K562 (cell line): ENCODE measurements around the gene GEMIN4. TPM values are rescaled to one million over a fixed set of nuclear protein-coding genes. Genes with fewer than 3 reads are reported as not detected.

Source experiments
- ATAC-seq: fragments of 200-7000 bp; cut with Tn5 transposase; 3 replicates; pipeline ENCODE4 v1.9.1; 2020; ENCODE audit warnings: moderate library complexity
- BruUV-seq: library from RNA; stranded (reverse); fragments of 400-500 nt; replicated peaks from 2 replicates; lab custom pipeline; 2021; lab: Mats Ljungman, UMichigan
- CTCF ChIA-PET: fragments of 300-600 bp; formaldehyde crosslinking; extraction: SDS; loops from one replicate; lab custom pipeline; 2021; ENCODE audit warnings: low intra/inter-chr PET ratio; lab: Yijun Ruan, JAX
- POLR2A ChIA-PET: fragments of 300-600, 350-650 bp; sonication (Branson Sonifier 250); formaldehyde crosslinking; extraction: SDS; loops from one replicate; lab custom pipeline; 2021; ENCODE audit warnings: antibody characterized with exemption, inconsistent platforms; lab: Yijun Ruan, JAX
- DNase-seq, 4 experiments: peaks; one replicate each; pipeline versions ENCODE4 v3.0.0 to v3.0.0-alpha.2; 2011 to 2018; ENCODE audit warnings: low spot score in 3 of 4, mixed read lengths in 3 of 4; ENCODE audit errors: extremely low read depth in 1 of 4
- FAIRE-seq: peaks from 2 replicates; lab custom pipeline; 2011; peaks lifted over from hg19 to GRCh38; lab: Jason Lieb, UNC
- H2AFZ ChIP-seq: 2 replicates; pipeline ENCODE4 v1.6.0; 2011; ENCODE audit warnings: low read depth, low read length, control low read depth, inconsistent platforms
- H3K27ac ChIP-seq: fragments of 200-600 bp; 3 replicates; pipeline ENCODE4 v1.8.0; 2011; ENCODE audit warnings: low read depth, mild to moderate bottlenecking, control low read depth, inconsistent platforms, low read length, moderate library complexity, mixed read lengths; ENCODE audit errors: extremely low read depth
- H3K27me3 ChIP-seq, 2 experiments: fragments of 300-600 bp in 1 of 2; 2 replicates in 1 of 2; 3 replicates in 1 of 2; pipeline versions ENCODE4 v1.6.0 to v1.8.0; 2011; ENCODE audit warnings: inconsistent platforms in 2 of 2, low read length in 2 of 2, mild to moderate bottlenecking in 1 of 2, mixed read lengths in 1 of 2, moderate library complexity in 1 of 2; ENCODE audit not compliant: control insufficient read depth in 2 of 2, insufficient read depth in 2 of 2
- H3K36me3 ChIP-seq: fragments of 300-600 bp; 3 replicates; pipeline ENCODE4 v1.8.0; 2011; ENCODE audit warnings: mild to moderate bottlenecking, low read length, inconsistent platforms; ENCODE audit not compliant: control insufficient read depth, insufficient read depth
- H3K4me1 ChIP-seq, 2 experiments: fragments of 200-600 bp in 1 of 2; replicated peaks in 1 of 2; 2 replicates in 1 of 2; 3 replicates in 1 of 2; pipeline versions ENCODE4 v1.5.1 to v1.8.0; 2011; ENCODE audit warnings: inconsistent platforms in 2 of 2, low read length in 2 of 2, mild to moderate bottlenecking in 1 of 2, mixed read lengths in 1 of 2, moderate library complexity in 1 of 2; ENCODE audit not compliant: control insufficient read depth in 2 of 2, insufficient read depth in 2 of 2
- H3K4me2 ChIP-seq: 2 replicates; pipeline ENCODE4 v1.6.1; 2011; ENCODE audit warnings: low read length, control low read depth, inconsistent platforms, mixed read lengths; ENCODE audit not compliant: insufficient read depth
- H3K4me3 ChIP-seq: fragments of 200-600 bp; sonication (generic), shearing (Covaris generic); 2 replicates; pipeline ENCODE4 v1.5.1; 2016; ENCODE audit warnings: control low read depth, inconsistent platforms
- H3K79me2 ChIP-seq: fragments of 200-600 bp; 3 replicates; pipeline ENCODE4 v1.8.0; 2011; ENCODE audit warnings: low read length, inconsistent platforms; ENCODE audit not compliant: control insufficient read depth, insufficient read depth
- H3K9ac ChIP-seq, 2 experiments: 2 replicates each; pipeline versions ENCODE4 v1.6.0 to v1.6.1; 2011; ENCODE audit warnings: low read depth in 2 of 2, low read length in 2 of 2, control low read depth in 1 of 2, inconsistent platforms in 1 of 2, mild to moderate bottlenecking in 1 of 2, mixed read lengths in 1 of 2; ENCODE audit not compliant: insufficient read depth in 1 of 2
- H3K9me1 ChIP-seq: one replicate; pipeline ENCODE4 v1.6.0; 2011; ENCODE audit warnings: inconsistent platforms, mild to moderate bottlenecking, low read length, moderate library complexity; ENCODE audit not compliant: control insufficient read depth, insufficient read depth
- H3K9me3 ChIP-seq: replicated peaks from 2 replicates; pipeline ENCODE4 v1.5.1; 2011; ENCODE audit warnings: low read depth, low read length, inconsistent platforms; ENCODE audit not compliant: control insufficient read depth, insufficient read depth
- H4K20me1 ChIP-seq: replicated peaks from 2 replicates; pipeline ENCODE4 v1.6.1; 2011; ENCODE audit warnings: low read length, inconsistent platforms, mixed read lengths; ENCODE audit not compliant: control insufficient read depth, insufficient read depth
- BHLHE40 ChIP-seq: IDR thresholded peaks from 2 replicates; pipeline ENCODE4 v1.6.1; 2011; ENCODE audit warnings: low read length, improper control_type of control experiment
- GTF2F1 ChIP-seq: IDR thresholded peaks from 2 replicates; pipeline ENCODE4 v1.6.1; 2011; ENCODE audit warnings: low read depth, low read length, improper control_type of control experiment
- KAT2B ChIP-seq: IDR thresholded peaks from one replicate; pipeline ENCODE4 v1.6.1; 2012; ENCODE audit warnings: low read depth, mild to moderate bottlenecking, control low read depth, inconsistent platforms, low read length, moderate library complexity
- KDM5B ChIP-seq: fragments of 200-600 bp; sonication (generic); IDR thresholded peaks from 2 replicates; pipeline ENCODE4 v1.6.1; 2012; ENCODE audit warnings: low read depth, mild to moderate bottlenecking, moderate library complexity, low read length, control low read depth, inconsistent platforms; ENCODE audit not compliant: insufficient replicate concordance
- NBN ChIP-seq: fragments of 450-650 bp; IDR thresholded peaks from 2 replicates; pipeline ENCODE4 v1.6.1; 2016; ENCODE audit warnings: low read depth, mild to moderate bottlenecking
- RFX1 ChIP-seq: fragments of 450-650 bp; IDR thresholded peaks from 2 replicates; pipeline ENCODE4 v1.6.1; 2016; ENCODE audit warnings: mild to moderate bottlenecking, moderate library complexity
- SOX6 ChIP-seq: fragments of 450-650 bp; IDR thresholded peaks from 2 replicates; pipeline ENCODE4 v1.6.1; 2014; ENCODE audit warnings: mild to moderate bottlenecking
- SRSF9 ChIP-seq: fragments of 200-400 bp; formaldehyde crosslinking; IDR thresholded peaks from 2 replicates; pipeline ENCODE4 v1.6.1; 2017; ENCODE audit warnings: low read depth, low read length, borderline replicate concordance
- ZNF3 ChIP-seq: fragments of 250-450 bp; sonication (Bioruptor Pico); IDR thresholded peaks from 2 replicates; pipeline ENCODE4 v1.5.0; 2021; ENCODE audit warnings: mild to moderate bottlenecking, moderate library complexity
- WGBS: fragments of 100-300 bp; shearing (Covaris generic); methylation state at CpG from one replicate; pipeline ENCODE4 v1.1.6; 2016; ENCODE audit warnings: low coverage, mixed read lengths; ENCODE audit not compliant: insufficient coverage; ENCODE audit errors: missing lambda C conversion rate; 5-methylcytosine and 5-hydroxymethylcytosine counted together
- in situ Hi-C: fragments of 300-500 bp; cut with MboI; formaldehyde crosslinking; loops from 4 replicates; pipeline ENCODE4 v1.15.0; 2018; ENCODE audit warnings: inconsistent platforms, mixed read lengths
- intact Hi-C: fragments of 100-400 bp; cut with micrococcal nuclease; formaldehyde crosslinking; loops from 2 replicates; pipeline ENCODE4 v1.14.2; 2022
- polyA plus RNA-seq, 8 experiments: library from polyadenylated mRNA; depleted of rRNA in 4 of 8; stranded (reverse) in 5 of 8; unstranded in 3 of 8; fragments of >200 nt; fragmentation: Nextera tagmentation in 2 of 8; fragmentation: Illumina TruSeq in 1 of 8; extraction: Ambion mirVana in 2 of 8; extraction: Trizol in 1 of 8; gene quantifications; 2 replicates each; pipeline versions ENCODE4 v1.2.1 to v1.2.3, GENCODE V29; 2011 to 2014; ENCODE audit warnings: inconsistent platforms in 1 of 8, missing spikeins in 1 of 8
- total RNA-seq, 7 experiments: library from RNA; depleted of rRNA in 6 of 7; stranded (reverse); fragments of >200 nt in 6 of 7; fragmentation: Illumina TruSeq in 2 of 7; extraction: Trizol in 2 of 7; gene quantifications; 2 replicates each; pipeline versions ENCODE4 v1.2.1 to v1.2.3, GENCODE V29; 2011 to 2021; ENCODE audit warnings: low replicate concordance in 1 of 7
- TF ChIP-seq, protein P1 (sequence below), 2 experiments: fragments of 450-650 bp in 1 of 2; IDR thresholded peaks; 2 replicates each; pipeline ENCODE4 v1.6.1; 2011 to 2017; ENCODE audit warnings: low read depth in 2 of 2, antibody characterized with exemption in 1 of 2, borderline replicate concordance in 1 of 2, low read length in 1 of 2, mild to moderate bottlenecking in 1 of 2, mixed read lengths in 1 of 2; ENCODE audit not compliant: control insufficient read depth in 1 of 2

GEMIN4 gene
- total and polyA plus RNA-seq, 9 of the 15 experiments (the other 6 are each of a cell fraction or from before 2014, with no cell fraction given) = 1.8 to 42.5 (median 10.8) TPM

DNA sequence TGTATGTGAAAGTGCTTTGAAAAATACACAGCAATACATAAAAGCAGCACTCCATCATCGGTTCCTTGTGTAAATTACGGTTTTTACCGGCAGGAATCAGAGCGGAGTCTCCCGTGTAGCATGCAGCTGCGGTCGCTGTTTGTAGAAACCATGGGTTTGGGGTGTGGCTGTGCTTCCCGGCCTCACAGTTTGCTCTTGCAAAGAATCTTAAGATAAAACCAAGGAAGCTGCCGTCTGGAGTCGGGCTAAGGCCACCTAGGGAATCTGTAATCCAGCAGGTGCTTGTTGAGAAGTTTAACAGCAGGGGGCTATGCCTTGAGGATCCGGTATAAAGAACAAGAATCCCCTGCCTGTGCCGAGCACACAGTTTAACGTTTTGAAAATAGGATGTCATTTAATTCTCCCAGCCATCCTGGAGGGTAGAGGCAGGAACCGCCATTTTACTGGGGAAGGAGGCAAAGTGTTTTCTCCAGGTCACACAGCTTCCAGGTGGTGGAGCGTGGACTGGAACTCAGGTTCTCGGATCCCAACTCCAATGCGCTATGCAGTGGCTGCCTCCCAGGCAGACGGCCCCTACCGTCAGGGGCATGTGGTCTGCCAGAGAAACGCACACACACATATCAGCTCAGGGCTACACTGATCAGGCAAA lies 25.7 kb downstream of the GEMIN4 start (continued):
- no peak for TF ChIP-seq GTF2F1

DNA sequence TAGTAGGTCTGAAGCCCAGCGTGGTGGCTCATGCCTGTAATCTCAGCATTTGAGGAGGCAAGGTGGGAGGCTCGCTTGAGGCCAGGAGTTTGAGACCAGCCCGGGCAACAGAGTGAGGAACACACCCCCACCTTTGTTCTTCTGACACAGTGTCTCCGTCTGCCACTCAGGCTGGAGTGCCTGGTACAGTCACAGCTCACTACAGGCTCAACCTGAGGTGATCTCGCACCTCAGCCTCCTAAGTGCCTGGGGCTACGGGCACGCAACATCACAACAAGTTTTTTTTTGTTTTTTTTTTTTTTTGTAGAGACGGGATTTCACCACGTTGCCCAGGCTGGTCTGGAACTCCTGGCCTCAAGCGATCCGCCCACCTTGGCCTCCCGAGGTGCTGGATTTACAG lies 26.3 kb downstream of the GEMIN4 start:
- H3K4me1 ChIP-seq = no peaks in the 10 kb centered on the region; a peak in 2 of 5 replicates

More for the DNA sequence above, 26.3 kb downstream of the GEMIN4 start:
- Histone ChIP-seq H3K79me2 (no peaks in the 10 kb centered on the region), H3K9me3 (no peaks in the 10 kb centered on the region), H3K27me3 (no peaks in the 10 kb centered on the region), H4K20me1 (no peaks in the 10 kb centered on the region), H3K9me1 (no peaks in the 10 kb centered on the region), H3K9ac (no peak overlapping the region; a peak in 1 of 4 replicates), H3K36me3 (no peaks in the 10 kb centered on the region), H3K27ac (no peak overlapping the region), H3K4me3 (no peak overlapping the region), H2AFZ (no peak overlapping the region), H3K4me2 (no peak overlapping the region)
- 70% methylated on average over 10 of the region's 12 CpGs for WGBS
- BruUV-seq = no TSS peak
- FAIRE-seq (no peak), ATAC-seq (no peak), DNase-seq (no peak)
- intact Hi-C loops = no loop called here
- CTCF ChIA-PET = no interaction called here
- TF ChIP-seq BHLHE40 = no peak
- no peak for TF ChIP-seq NBN
- no peak for TF ChIP-seq KAT2B
- TF ChIP-seq, protein P1, sequence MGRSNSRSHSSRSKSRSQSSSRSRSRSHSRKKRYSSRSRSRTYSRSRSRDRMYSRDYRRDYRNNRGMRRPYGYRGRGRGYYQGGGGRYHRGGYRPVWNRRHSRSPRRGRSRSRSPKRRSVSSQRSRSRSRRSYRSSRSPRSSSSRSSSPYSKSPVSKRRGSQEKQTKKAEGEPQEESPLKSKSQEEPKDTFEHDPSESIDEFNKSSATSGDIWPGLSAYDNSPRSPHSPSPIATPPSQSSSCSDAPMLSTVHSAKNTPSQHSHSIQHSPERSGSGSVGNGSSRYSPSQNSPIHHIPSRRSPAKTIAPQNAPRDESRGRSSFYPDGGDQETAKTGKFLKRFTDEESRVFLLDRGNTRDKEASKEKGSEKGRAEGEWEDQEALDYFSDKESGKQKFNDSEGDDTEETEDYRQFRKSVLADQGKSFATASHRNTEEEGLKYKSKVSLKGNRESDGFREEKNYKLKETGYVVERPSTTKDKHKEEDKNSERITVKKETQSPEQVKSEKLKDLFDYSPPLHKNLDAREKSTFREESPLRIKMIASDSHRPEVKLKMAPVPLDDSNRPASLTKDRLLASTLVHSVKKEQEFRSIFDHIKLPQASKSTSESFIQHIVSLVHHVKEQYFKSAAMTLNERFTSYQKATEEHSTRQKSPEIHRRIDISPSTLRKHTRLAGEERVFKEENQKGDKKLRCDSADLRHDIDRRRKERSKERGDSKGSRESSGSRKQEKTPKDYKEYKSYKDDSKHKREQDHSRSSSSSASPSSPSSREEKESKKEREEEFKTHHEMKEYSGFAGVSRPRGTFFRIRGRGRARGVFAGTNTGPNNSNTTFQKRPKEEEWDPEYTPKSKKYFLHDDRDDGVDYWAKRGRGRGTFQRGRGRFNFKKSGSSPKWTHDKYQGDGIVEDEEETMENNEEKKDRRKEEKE (IDR thresholded peaks at IDR 0.05; ENCODE audit: borderline replicate concordance in 1 of 2, control insufficient read depth in 1 of 2, low read depth in 2 of 2, low read length in 1 of 2) = no peak
- TF ChIP-seq ZNF3 (CRISPR knock-in tag) = no peak
- no peak for TF ChIP-seq RFX1
- no peak for TF ChIP-seq KDM5B
- no peak for TF ChIP-seq SRSF9
- no peak for TF ChIP-seq SOX6
- in situ Hi-C loops = no loop called here
- POLR2A ChIA-PET = interaction anchor here (0.6 kb wide), 1 partner anchor 22 kb away, joined by 3 read pairs; no protein-coding TSS in a partner anchor
